Left colon (tissue), 2 donors: ENCODE data around the gene PLD3. TPM values are rescaled to one million over a fixed set of nuclear protein-coding genes. Genes with fewer than 3 reads are reported as not detected.
A peak's percentile ranks its signal among the peaks of the same experiment; 100 is the strongest.

Experiments
- ATAC-seq: fragments of 200-7000 bp; cut with Tn5 transposase; one replicate; pipeline ENCODE4 v1.9.1; 2020; ENCODE audit warnings: mild to moderate bottlenecking, moderate library complexity
- DNase-seq, 2 donors: peaks; one replicate each; pipeline ENCODE4 v3.0.0-alpha.2; 2020
- intact Hi-C, 2 donors: fragments of 100-400 bp; cut with DNase I in 1 of 2; cut with micrococcal nuclease in 1 of 2; formaldehyde crosslinking; loops; one replicate each; pipeline versions ENCODE4 v1.11.2 to v1.14.0; 2022; cut with DNase I, micrococcal nuclease
- long read RNA-seq: library from polyadenylated mRNA; unstranded; transcript quantifications from one replicate; pipeline ENCODE4 v2.0.0, GENCODE V29; 2021
- total RNA-seq, 2 donors: library from RNA; stranded (reverse); fragmentation: NEBNext Ultra II Directional; extraction: Animal tissue kit (Norgen Biotek cat#: 25700); gene quantifications; one replicate each; pipeline ENCODE4 v1.2.1, GENCODE V29; 2021
- donor health status: DM: no; HTN: no; CAD: no.
- donor health status: DM: yes; HTN: yes; CAD: no.

The PLD3 gene
- total RNA-seq = 100 to 1,000 TPM; 109 to 170 TPM
- long read RNA-seq, transcript PLD3-213 (3 exons, 750 nt) = major isoform, 19 of 52 reads
- long read RNA-seq, partial matches to known transcripts = 15 of 52 reads
- long read RNA-seq, other reads (novel, unspliced or antisense) = 15 of 52 reads

- DNase-seq (peak; percentile 99 to 100), ATAC-seq (peak; percentile 97)
- intact Hi-C loops = no loop called here
Observed at GRCh38 chr19:40348125-40348913, at the start of gene PLD3, which contains the start of gene C19orf47. Gene PLD3, plus strand, starts transcription at chr19:40348695. Its CDS starts 17,789 bp downstream, at chr19:40366484. Gene C19orf47, minus strand, starts transcription at chr19:40348397. Its CDS starts 6,540 bp downstream, at chr19:40341857.

- intact Hi-C loops = loop anchor here in 1 of 2 donors (10.0 kb wide), 1 partner anchor 164 kb away; the partner anchor contains the start of genes BLVRB and SPTBN4
- DNase-seq (no peak), ATAC-seq (no peak)
Observed at GRCh38 chr19:40300668-40301067, 47.8 kb upstream of the PLD3 start.

- ATAC-seq (no peak), DNase-seq (no peak)
- intact Hi-C loops = loop anchor here in 1 of 2 donors (10.0 kb wide), 1 partner anchor 162 kb away; the partner anchor contains the start of genes BLVRB and SPTBN4
Observed at GRCh38 chr19:40302224-40303011, 46.1 kb upstream of the PLD3 start.

GRCh38 chr19:40303765-40304164 lies 44.7 kb upstream of the PLD3 start:
- ATAC-seq = no peak
- no peak for DNase-seq
- intact Hi-C loops = loop anchor here in 1 of 2 donors (10.0 kb wide), 1 partner anchor 161 kb away; the partner anchor contains the start of genes BLVRB and SPTBN4

GRCh38 chr19:40304306-40304705 lies 44.2 kb upstream of the PLD3 start:
- DNase-seq = no peak
- no peak for ATAC-seq
- intact Hi-C loops = loop anchor here in 1 of 2 donors (10.0 kb wide), 1 partner anchor 160 kb away; the partner anchor contains the start of genes BLVRB and SPTBN4

GRCh38 chr19:40305403-40305802 lies 43.1 kb upstream of the PLD3 start:
- DNase-seq = peak; percentile 74 to 79
- intact Hi-C loops = loop anchor here in 1 of 2 donors (10.0 kb wide), 1 partner anchor 159 kb away; the partner anchor contains the start of genes BLVRB and SPTBN4
- ATAC-seq = peak; percentile 75

- intact Hi-C loops = loop anchor here in 1 of 2 donors (10.0 kb wide), 1 partner anchor 155 kb away; the partner anchor contains the start of genes BLVRB and SPTBN4
- no peak for DNase-seq
- no peak for ATAC-seq
Observed at GRCh38 chr19:40309666-40310065, 38.8 kb upstream of the PLD3 start.

- intact Hi-C loops = no loop called here
- ATAC-seq (no peak), DNase-seq (no peak)
Observed at GRCh38 chr19:40312533-40312932, 36.0 kb upstream of the PLD3 start.

- intact Hi-C loops = no loop called here
- DNase-seq (no peak), ATAC-seq (no peak)
Observed at GRCh38 chr19:40313229-40313983, 35.1 kb upstream of the PLD3 start.

- DNase-seq (no peak), ATAC-seq (no peak)
- intact Hi-C loops = no loop called here
Observed at GRCh38 chr19:40314656-40315055, 33.8 kb upstream of the PLD3 start.

- intact Hi-C loops = no loop called here
- ATAC-seq (no peak), DNase-seq (no peak)
Observed at GRCh38 chr19:40315812-40316470, 32.6 kb upstream of the PLD3 start.

- intact Hi-C loops = no loop called here
- DNase-seq (no peak), ATAC-seq (no peak)
Observed at GRCh38 chr19:40317338-40317737, 31.2 kb upstream of the PLD3 start.

GRCh38 chr19:40320558-40320935 lies 27.9 kb upstream of the PLD3 start:
- DNase-seq = no peak
- intact Hi-C loops = no loop called here
- no peak for ATAC-seq

- no peak for ATAC-seq
- DNase-seq = no peak
- intact Hi-C loops = no loop called here
Observed at GRCh38 chr19:40321076-40321475, 27.4 kb upstream of the PLD3 start.

- no peak for DNase-seq
- intact Hi-C loops = no loop called here
- no peak for ATAC-seq
Observed at GRCh38 chr19:40321566-40322270, 26.8 kb upstream of the PLD3 start.

- DNase-seq = no peak
- no peak for ATAC-seq
- intact Hi-C loops = no loop called here
Observed at GRCh38 chr19:40322271-40322610, 26.3 kb upstream of the PLD3 start.

GRCh38 chr19:40322951-40323615 lies 25.4 kb upstream of the PLD3 start:
- intact Hi-C loops = no loop called here
- no peak for ATAC-seq
- no peak for DNase-seq
